IMR-90 (cell line): ENCODE results near the gene NAPA. TPM values are rescaled to one million over a fixed set of nuclear protein-coding genes. Genes with fewer than 3 reads are reported as not detected.

Experiments
- ATAC-seq: fragments of 200-7000 bp; cut with Tn5 transposase; 2 replicates; pipeline ENCODE4 v1.9.1; 2020; ENCODE audit warnings: low read depth, mild to moderate bottlenecking, moderate library complexity
- BruUV-seq: library from RNA; stranded (reverse); fragments of 400-500 nt; replicated peaks from 2 replicates; lab custom pipeline; 2021; lab: Mats Ljungman, UMichigan
- CTCF ChIA-PET: fragments of 300-600 bp; formaldehyde crosslinking; extraction: SDS; loops from one replicate; lab custom pipeline; 2021; ENCODE audit warnings: antibody characterized with exemption; lab: Yijun Ruan, JAX
- POLR2A ChIA-PET: fragments of 300-600 bp; sonication (Branson Sonifier 250); formaldehyde crosslinking; loops from one replicate; lab custom pipeline; 2022; ENCODE audit warnings: antibody characterized with exemption; ENCODE audit not compliant: unreplicated experiment; lab: Charles Lee
- DNase-seq: peaks from one replicate; pipeline ENCODE4 v3.0.0; 2013
- H2AFZ ChIP-seq: replicated peaks from 2 replicates; pipeline ENCODE3; 2013; ENCODE audit warnings: low read length, mild to moderate bottlenecking; ENCODE audit not compliant: poor library complexity
- H2AK5ac ChIP-seq: 2 replicates; pipeline ENCODE4 v1.6.1; 2013; ENCODE audit warnings: low read depth, low read length, inconsistent platforms
- H2AK9ac ChIP-seq: replicated peaks from 2 replicates; pipeline ENCODE3; 2013; ENCODE audit warnings: mild to moderate bottlenecking, low read depth, low read length, moderate library complexity; ENCODE audit not compliant: poor library complexity
- H2BK120ac ChIP-seq: 2 replicates; pipeline ENCODE4 v1.6.1; 2013; ENCODE audit warnings: low read depth, low read length, inconsistent platforms
- H2BK15ac ChIP-seq: 3 replicates; pipeline ENCODE4 v1.6.1; 2013; ENCODE audit warnings: low read depth, low read length, inconsistent platforms
- H2BK20ac ChIP-seq: 2 replicates; pipeline ENCODE4 v1.6.1; 2013; ENCODE audit warnings: low read depth, mild to moderate bottlenecking, inconsistent platforms, low read length, moderate library complexity
- H2BK5ac ChIP-seq: 2 replicates; pipeline ENCODE4 v1.6.1; 2013; ENCODE audit warnings: mild to moderate bottlenecking, low read depth, low read length, inconsistent platforms; ENCODE audit not compliant: poor library complexity, severe bottlenecking
- H3K14ac ChIP-seq: replicated peaks from 2 replicates; pipeline ENCODE4 v1.6.1; 2013; ENCODE audit warnings: low read depth, low read length, inconsistent platforms
- H3K18ac ChIP-seq: 2 replicates; pipeline ENCODE4 v1.6.1; 2013; ENCODE audit warnings: low read depth, low read length, control low read depth
- H3K23ac ChIP-seq: 2 replicates; pipeline ENCODE4 v1.6.1; 2013; ENCODE audit warnings: low read depth, low read length, inconsistent platforms
- H3K27ac ChIP-seq: 2 replicates; pipeline ENCODE4 v1.5.1; 2013; ENCODE audit warnings: mild to moderate bottlenecking, control low read depth, low read length; ENCODE audit not compliant: insufficient read depth
- H3K27me3 ChIP-seq: 2 replicates; pipeline ENCODE4 v1.6.1; 2013; ENCODE audit warnings: low read length; ENCODE audit not compliant: control insufficient read depth, insufficient read depth
- H3K36me3 ChIP-seq: 2 replicates; pipeline ENCODE4 v1.6.1; 2013; ENCODE audit warnings: low read length, mixed read lengths; ENCODE audit not compliant: control insufficient read depth, insufficient read depth
- H3K4ac ChIP-seq: 2 replicates; pipeline ENCODE4 v1.6.1; 2013; ENCODE audit warnings: low read depth, low read length, inconsistent platforms
- H3K4me1 ChIP-seq: 2 replicates; pipeline ENCODE4 v1.6.1; 2013; ENCODE audit warnings: low read length, mixed read lengths; ENCODE audit not compliant: control insufficient read depth, insufficient read depth
- H3K4me2 ChIP-seq: 2 replicates; pipeline ENCODE4 v1.6.1; 2013; ENCODE audit warnings: low read depth, mild to moderate bottlenecking, control low read depth, low read length, moderate library complexity
- H3K4me3 ChIP-seq: 2 replicates; pipeline ENCODE4 v1.5.1; 2013; ENCODE audit warnings: low read depth, mild to moderate bottlenecking, control low read depth, low read length, moderate library complexity; ENCODE audit not compliant: insufficient read depth
- H3K56ac ChIP-seq: 2 replicates; pipeline ENCODE4 v1.6.1; 2013; ENCODE audit warnings: low read length, inconsistent platforms; ENCODE audit not compliant: insufficient read depth; ENCODE audit errors: extremely low read depth
- H3K79me1 ChIP-seq, 2 experiments: 2 replicates each; pipeline ENCODE4 v1.6.1; 2013; ENCODE audit warnings: low read length in 2 of 2, inconsistent platforms in 1 of 2, low read depth in 1 of 2
- H3K9ac ChIP-seq: 2 replicates; pipeline ENCODE4 v1.6.1; 2013; ENCODE audit warnings: low read depth, low read length, control low read depth
- H3K9me1 ChIP-seq: 2 replicates; pipeline ENCODE4 v1.6.1; 2013; ENCODE audit warnings: low read length, inconsistent platforms; ENCODE audit not compliant: insufficient read depth
- H3K9me3 ChIP-seq: 2 replicates; pipeline ENCODE4 v1.6.1; 2013; ENCODE audit warnings: low read length; ENCODE audit not compliant: control insufficient read depth, insufficient read depth
- H4K20me1 ChIP-seq: 2 replicates; pipeline ENCODE4 v1.6.1; 2013; ENCODE audit warnings: low read length, inconsistent platforms; ENCODE audit not compliant: insufficient read depth
- H4K5ac ChIP-seq: 2 replicates; pipeline ENCODE4 v1.6.1; 2013; ENCODE audit warnings: mild to moderate bottlenecking, low read depth, low read length, control low read depth
- H4K8ac ChIP-seq, 2 experiments: 2 replicates each; pipeline ENCODE4 v1.6.1; 2013; ENCODE audit warnings: low read depth in 2 of 2, low read length in 2 of 2, control low read depth in 1 of 2, inconsistent platforms in 1 of 2
- H4K91ac ChIP-seq: 2 replicates; pipeline ENCODE4 v1.6.1; 2013; ENCODE audit warnings: low read depth, low read length, inconsistent platforms; ENCODE audit not compliant: insufficient read depth
- FOS ChIP-seq: fragments of 150-350 bp; IDR thresholded peaks from 2 replicates; pipeline ENCODE4 v1.6.1; 2016; ENCODE audit warnings: low read depth, low read length
- MAZ ChIP-seq: IDR thresholded peaks from 2 replicates; pipeline ENCODE4 v1.6.1; 2012; ENCODE audit warnings: low read depth, mild to moderate bottlenecking, low read length, improper control_type of control experiment, moderate library complexity, borderline replicate concordance
- RCOR1 ChIP-seq: IDR thresholded peaks from 2 replicates; pipeline ENCODE4 v1.6.1; 2012; ENCODE audit warnings: mild to moderate bottlenecking, low read length, improper control_type of control experiment; ENCODE audit not compliant: insufficient replicate concordance
- WGBS, 2 experiments: methylation state at CpG; one replicate each; pipeline versions ENCODE4 v1.1.5 to v1.1.7; 2013; ENCODE audit warnings: missing lambda C conversion rate in 2 of 2; ENCODE audit not compliant: insufficient read length in 1 of 2; ENCODE audit errors: extremely low coverage in 2 of 2; 5-methylcytosine and 5-hydroxymethylcytosine counted together
- dilution Hi-C: fragments of 300-500 bp; cut with HindIII; formaldehyde crosslinking; loops from one replicate; pipeline ENCODE4 v1.14.3; 2018; ENCODE audit warnings: low sequenced_read_pairs; ENCODE audit not compliant: unreplicated experiment
- in situ Hi-C: fragments of 300-500 bp; cut with MboI; formaldehyde crosslinking; loops from 3 replicates; pipeline ENCODE4 v1.14.3; 2019; ENCODE audit warnings: low sequenced_read_pairs, inconsistent platforms, mixed read lengths
- intact Hi-C: fragments of 100-400 bp; cut with micrococcal nuclease; formaldehyde crosslinking; loops from 2 replicates; pipeline ENCODE4 v1.10.0; 2022
- polyA plus RNA-seq, 3 experiments: library from polyadenylated mRNA; depleted of rRNA; stranded (reverse); fragments of >200 nt; gene quantifications; 2 replicates each; pipeline ENCODE4 v1.2.3, GENCODE V29; 2012; ENCODE audit warnings: low replicate concordance in 1 of 3
- total RNA-seq: library from RNA; depleted of rRNA; stranded (reverse); fragments of >200 nt; gene quantifications from 2 replicates; pipeline ENCODE4 v1.2.3, GENCODE V29; 2012

NAPA gene
- total and polyA plus RNA-seq, 2 of the 4 experiments (the other 2 are of a cell fraction) = 76.4 to 126 TPM

DNA sequence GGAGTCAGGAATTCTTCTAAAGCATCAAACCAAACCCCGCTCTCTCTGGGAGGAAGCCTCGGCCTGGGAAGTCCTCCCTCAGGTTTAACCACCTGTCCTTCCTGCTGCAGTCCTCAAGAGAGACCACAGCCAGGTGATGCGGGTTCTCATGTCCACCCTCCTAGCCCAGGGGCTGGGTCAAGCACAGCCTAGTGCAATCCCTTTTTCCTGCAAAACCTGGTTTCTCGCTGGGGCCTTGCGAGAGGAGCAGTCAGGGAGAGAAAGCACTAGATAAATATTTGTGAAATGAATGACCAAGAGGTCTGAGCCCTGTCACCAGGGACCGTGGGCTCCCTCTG lies 45.5 kb downstream of the NAPA start:
- Histone ChIP-seq H2BK15ac (no peak overlapping the region), H2BK20ac (no peak overlapping the region), H3K23ac (no peak overlapping the region), H3K9ac (no peak overlapping the region), H2BK5ac (no peak overlapping the region), H4K5ac (no peak overlapping the region), H2BK120ac (no peak overlapping the region), H4K91ac (no peak overlapping the region), H3K79me1 (no peaks in the 10 kb centered on the region), H4K8ac (no peak overlapping the region), H4K20me1 (no peaks in the 10 kb centered on the region; the same call in 1 of the 2 replicates), H3K4me3 (no peak overlapping the region), H3K36me3 (no peaks in the 10 kb centered on the region), H2AK5ac (no peak overlapping the region), H3K27me3 (peaks cover 60% of the 10 kb centered on the region), H3K4ac (no peak overlapping the region), H2AK9ac (no peak overlapping the region), H3K18ac (no peak overlapping the region), H3K14ac (no peak overlapping the region), H3K4me2 (no peak overlapping the region), H3K56ac (no peak overlapping the region), H3K27ac (no peak overlapping the region), H3K9me3 (peaks cover 5% of the 10 kb centered on the region; the same call in 1 of the 2 replicates), H2AFZ (no peak overlapping the region), H3K9me1 (no peaks in the 10 kb centered on the region), H3K4me1 (no peaks in the 10 kb centered on the region)
- TF ChIP-seq MAZ (no peak), RCOR1 (no peak), FOS (no peak)
- no TSS peak for BruUV-seq
- ATAC-seq (no peak), DNase-seq (no peak)
- in situ Hi-C loops (no loop called here), dilution Hi-C loops (no loop called here), intact Hi-C loops (no loop called here)
- ChIA-PET CTCF (no interaction called here), POLR2A (no interaction called here)
- no CpG with 5 or more reads among the region's 6 CpGs for WGBS, 2 experiments
